Measurements from ENCODE around the gene AKT1.
"Not testable (repeated sequence)": the region's sequence is repeated elsewhere in the genome, so short reads cannot be mapped to it uniquely, and the experiment has no call there.

The AKT1 gene

DNA sequence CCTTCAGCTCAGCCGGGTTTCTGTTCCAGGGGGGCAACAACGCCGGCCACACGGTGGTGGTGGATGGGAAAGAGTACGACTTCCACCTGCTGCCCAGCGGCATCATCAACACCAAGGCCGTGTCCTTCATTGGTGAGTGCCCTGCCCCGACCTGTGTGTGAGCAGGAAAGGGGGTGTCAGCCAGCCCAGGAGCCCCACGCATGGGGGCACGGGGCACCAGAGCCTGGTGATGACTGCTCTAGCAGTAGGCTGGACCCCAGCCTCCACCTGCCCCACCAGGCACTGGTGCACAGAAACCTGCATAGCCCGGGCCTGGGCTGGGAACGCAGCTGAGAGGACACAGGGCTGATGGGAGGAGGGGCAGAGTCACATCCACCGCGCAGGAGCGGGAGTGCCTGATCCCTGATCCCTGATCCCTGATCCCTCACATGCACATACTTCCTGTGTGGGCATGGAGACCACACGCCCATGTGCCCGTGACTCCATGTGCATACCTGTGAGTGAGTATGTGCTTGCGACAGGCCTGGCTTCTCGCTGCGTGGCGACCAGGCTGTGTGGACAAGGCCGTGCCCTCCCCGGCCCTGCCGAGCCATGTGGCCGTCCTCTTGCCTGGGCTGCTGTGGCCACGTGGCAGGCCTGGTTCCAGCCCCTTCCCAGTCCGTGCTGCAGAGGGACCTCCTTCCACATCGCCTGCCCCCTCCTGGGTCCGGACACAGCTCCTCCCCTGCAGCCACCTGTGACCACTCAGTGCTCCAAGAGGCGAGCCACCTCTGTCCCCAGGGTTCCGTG lies 60.4 kb downstream of the AKT1 start:
- no peak for DNase-seq

DNA sequence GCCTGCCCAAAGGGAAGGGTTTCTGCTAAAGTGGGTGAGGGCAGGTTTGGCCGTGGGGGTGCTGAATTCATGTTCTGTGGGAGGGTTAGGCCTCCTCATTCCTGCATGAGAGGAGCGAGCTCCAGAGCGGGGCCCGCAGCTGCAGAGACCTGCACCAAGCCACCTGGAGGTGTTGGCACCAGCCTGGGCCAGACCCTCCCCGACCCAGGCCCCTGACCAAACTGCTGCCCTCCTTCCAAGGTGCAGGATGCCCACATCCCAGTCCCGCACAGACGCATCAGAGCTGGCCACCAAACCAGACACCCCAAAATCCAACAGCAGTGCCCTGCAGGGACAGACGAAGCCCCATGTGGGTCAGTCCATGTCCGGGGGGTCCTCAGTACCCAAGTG lies 61.0 kb downstream of the AKT1 start:
- DNase-seq: no peak

DNA sequence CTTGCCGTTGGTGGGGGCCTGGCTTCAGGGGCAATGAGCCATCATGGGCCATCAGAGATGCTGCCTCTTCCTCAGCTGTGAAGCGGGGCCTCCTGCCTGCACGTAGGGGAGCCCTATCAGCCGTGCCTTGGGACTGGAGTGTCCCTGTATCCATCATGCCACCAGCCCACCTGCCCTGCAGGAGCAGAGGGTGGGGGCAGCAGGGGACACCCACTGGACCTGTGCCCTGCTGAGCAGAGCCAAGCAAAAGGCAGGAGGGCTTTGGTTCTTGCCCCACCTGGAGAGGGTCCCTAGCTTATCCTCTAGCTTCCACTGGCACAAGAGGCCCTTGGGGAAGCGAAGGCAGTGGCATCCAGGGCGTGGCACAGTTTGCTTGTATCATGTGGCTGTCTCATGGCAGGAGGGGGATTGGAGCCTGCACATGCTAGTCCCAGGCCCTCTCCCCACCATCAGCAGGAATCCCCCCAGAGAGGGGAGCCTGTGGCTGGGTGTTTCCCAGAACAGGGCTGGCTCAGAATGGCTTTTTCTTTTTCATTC lies 61.4 kb downstream of the AKT1 start:
- no peak for DNase-seq

DNA sequence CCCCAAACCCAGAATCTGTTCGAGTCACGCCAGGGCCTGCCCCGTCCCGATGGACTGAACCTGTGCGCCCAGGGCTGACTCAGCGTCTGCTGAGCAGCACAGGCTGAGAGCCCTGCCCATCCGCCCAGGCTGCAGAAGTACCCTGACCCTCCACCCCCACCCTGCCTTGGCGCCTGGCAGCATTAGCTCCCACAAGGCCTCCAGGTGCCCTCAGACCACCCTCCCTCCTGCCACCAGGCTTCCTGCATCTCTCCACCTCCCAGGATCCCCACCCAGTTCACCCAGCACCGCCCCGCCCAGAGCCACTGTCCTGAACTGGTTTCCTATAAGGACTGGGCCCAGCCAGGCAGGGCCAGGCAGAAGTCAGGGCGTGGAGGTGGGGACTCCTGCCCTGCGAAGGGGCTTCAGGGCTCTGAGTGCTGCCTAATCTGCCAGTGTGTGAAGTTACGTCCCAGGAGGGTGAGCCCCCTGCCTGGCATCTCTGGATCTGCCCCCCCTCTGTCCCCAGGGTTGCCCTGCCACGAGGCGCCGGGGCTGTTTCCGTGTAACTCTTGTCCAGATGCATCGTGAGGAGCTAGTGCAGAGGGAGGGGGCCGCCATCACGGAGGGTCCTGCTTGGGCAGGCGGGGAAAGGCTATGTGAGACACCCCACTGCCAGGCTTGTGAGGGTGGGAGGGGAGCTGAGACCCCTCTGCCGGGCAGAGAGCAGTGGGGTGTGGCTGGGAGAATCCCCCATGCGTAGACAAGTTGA lies 62.4 kb downstream of the AKT1 start:
- DNase-seq: no peak

DNA sequence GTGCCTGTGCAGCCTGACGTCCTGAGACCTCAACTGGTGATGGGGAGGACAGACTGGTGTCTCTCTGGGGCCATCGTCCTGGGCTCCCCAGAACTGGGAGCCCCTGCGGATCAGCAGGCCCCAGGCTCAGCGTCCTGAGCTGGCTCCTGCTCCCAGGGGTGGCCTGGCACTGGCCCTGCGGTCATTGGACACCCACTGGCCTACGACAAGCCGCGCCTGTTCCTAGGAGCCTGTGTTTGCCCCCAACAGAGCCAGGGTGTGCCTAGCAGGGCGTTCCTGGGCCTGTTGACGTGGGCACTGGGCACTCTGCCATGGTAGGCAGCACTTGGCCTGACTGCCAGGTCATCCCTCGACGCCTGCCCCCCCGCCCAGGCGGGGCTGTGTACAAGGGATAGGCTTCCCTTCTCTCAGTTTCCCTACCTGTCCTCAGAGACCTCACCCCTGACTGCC lies 63.2 kb downstream of the AKT1 start:
- no peak for DNase-seq

DNA sequence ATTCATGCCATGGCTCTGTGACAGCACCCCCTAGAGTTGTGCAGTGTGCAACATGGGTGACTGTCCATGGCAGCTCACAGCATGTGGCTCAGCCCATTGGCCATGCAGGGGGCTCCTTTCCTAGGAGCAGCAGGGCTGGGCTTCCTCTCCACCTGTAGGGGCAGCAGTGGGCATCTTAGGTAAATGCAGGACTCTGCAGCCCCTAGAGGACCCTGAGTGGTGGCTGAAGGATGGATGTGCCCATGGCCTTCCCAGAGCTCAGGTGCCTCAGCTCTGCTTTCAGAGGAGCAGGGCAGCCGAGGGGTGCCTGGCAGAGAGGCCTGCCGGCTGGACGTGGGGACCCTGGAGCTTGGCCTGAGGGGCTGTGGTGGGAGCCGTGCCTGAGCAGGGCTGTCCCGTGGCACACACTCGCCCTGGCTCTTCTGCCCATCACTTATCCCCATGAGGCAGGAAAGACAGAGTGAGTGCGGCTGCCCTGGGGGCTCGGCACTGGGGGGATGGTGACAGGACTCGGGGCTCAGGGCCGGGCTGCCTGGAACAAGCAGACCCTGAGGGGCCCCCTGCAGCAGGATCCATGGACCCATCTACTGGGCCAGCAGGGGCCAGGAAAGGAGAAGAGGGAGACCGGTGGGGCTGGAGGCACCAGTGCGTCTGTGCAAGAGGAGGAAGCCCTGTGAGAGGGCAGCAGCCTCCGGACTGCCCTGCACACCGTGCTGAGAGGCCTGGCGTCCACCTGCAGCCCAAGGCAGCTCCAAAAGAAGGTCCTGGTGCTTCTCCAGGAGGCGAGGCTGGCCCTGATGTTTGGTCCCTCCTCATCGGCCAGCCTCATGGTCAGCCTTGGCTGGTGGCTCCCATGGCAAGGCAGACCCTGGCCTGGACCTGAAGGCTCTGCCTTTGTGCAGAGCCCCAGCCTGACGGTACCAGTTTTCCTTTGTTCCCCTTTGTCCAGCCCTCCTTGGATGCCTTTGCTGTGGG lies 63.9 kb downstream of the AKT1 start:
- no peak for DNase-seq

DNA sequence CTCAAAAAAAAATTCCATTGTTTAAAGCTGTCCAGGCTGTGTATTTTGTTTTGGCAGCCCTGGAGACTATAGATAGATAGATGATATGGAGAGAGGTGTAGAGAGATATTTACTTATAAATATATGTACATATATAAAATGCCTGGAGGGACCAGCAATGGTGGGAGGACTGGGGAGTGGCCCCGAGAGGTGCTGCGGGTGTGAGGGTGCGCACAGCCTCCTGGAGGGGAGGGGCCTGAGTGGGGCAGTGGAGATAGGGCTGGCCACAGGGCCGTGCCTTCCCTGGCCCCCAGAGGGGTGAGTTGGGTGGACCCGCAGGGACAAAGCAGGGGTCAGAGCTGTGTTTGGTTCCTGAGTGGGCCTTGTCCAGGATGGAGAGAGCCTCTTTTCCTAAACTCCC lies 65.1 kb downstream of the AKT1 start:
- DNase-seq: no peak

DNA sequence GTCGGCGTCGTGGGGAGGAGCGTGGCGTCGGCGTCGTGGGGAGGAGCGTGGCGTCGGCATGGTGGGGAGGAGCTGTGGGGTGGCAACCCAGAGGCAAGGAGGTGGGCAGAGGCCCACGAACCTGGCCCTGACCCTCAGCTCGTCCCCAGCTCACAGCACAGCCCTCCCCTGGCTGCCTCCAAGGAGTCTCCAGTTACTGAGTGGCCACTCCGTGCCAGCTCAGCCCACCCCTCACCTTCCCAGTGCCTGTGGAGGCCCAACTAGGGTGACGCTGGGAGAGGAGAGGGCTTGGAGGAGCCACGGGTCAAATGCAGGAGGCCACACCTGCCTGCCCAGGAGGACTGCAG lies 65.7 kb downstream of the AKT1 start:
- DNase-seq: no peak

DNA sequence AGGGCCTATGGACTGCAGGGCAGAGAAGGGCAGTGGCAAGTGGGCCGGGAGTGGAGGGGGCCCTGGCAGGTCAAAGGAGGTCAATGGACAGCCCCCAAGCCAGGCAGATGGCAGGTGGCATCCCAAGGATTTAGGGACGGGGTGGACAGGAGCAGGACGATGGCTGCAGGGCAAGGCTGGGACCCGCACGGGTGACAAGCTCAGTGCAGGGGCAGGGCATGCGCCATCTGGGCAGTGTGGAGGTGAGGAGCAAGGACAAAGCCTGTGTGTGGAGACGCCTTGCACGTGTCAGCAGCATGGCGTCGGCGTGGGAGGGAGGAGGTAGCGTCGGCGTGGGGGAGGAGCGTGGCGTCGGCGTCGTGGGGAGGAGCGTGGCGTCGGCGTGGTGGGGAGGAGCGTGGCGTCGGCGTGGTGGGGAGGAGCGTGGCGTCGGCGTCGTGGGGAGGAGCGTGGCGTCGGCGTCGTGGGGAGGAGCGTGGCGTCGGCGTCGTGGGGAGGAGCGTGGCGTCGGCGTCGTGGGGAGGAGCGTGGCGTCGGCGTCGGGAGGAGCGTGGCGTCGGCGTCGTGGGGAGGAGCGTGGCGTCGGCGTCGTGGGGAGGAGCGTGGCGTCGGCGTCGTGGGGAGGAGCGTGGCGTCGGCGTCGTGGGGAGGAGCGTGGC lies 66.2 kb downstream of the AKT1 start:
- DNase-seq: not testable (repeated sequence)

DNA sequence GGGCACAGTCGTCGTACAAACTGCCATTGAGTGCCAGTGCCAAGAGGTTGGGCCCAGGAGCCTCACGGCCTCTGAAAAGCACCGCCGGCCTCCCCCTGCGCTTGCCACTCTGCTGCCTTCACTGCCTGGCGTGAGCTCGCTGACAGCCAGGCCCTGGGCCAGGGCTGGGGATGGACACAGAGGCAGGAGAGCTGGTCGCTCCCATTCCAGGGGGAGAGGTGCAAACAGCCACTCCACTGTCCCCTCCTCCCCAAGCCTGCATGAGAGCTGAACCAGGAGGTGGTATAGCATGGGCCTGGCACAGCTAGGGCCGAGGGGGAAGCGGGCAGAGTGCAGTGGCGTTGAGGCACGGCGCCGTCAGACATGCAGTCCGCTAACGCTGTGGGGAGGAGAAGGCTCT lies 66.9 kb downstream of the AKT1 start:
- no peak for DNase-seq

DNA sequence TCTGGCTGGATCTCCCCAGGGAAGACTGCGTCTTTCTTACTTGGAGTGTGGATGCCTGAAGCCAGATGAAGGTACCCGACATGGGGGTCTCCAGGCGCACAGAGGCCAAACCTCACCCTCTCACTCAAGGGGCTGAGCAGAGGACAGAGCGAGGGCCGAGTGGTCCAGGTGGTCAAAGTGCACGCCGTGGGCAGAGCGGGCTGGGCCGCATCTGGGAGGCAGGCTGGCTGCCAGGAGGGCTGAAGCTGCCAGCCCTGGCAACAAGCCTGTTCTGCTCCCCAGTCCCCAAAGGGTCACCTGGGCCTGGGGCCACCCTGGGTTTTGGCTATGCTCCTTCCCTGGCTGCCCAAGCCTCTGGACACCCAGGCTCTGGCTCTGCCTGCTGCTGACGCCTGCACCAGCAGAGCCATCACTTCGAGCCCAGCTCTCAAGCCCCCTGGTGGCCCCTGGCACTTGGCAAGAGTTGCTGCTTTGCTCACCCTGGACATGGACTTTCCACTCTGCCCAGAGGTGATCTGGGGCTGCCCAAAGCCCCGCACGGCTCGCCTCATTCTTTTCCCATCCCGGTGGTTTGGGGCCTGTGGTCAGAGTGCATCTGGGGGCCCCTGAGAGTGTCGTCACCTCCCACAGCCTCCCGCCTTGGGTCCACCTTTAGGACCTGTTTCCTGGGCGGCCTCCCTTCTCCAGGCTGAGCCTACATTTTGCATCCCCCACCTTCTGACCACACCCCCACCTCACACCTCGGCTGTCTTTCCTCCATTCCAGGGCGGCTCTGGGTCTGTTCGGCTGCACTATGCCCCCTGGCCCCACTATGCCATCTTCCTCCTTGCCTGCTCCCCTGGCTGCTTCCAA lies 68.7 kb downstream of the AKT1 start:
- DNase-seq: no peak

DNA sequence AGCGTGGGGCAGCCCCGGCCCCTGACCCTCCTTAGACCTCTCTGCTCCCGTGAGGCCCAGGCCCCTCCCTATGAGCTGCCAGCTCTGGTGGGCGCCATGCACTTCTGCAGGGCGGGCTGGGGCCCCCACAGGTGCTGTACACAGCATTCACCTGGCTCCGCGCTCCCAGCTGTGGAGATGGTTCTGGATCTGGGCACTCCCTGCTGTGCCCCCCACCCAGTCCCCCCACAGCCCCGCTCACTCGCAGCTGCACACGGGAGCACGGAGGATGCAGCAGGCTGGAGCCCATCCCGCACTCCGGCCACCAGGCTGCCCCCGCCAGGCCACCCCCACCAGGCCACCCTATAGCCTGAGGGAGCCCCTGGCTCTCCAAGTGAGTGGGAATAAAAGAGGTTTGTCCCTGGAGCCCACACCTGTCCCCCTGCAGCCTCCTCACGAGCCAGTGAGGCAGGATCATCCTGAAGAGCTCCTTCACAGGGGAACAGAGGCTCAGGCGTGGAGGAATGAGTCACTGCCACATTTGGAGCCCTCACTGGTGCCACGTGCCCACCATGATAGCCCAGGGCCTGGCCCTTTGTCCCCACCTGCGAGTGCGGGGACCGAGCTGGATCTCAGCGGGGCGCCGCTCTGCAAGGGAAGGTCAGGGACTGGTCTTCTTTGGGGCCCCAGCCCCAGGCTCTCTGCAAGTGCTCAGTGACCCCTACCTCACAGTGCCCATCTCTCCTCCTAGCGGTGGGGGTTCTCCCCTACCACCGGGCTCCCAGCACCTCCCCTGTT lies 69.6 kb downstream of the AKT1 start:
- no peak for DNase-seq

DNA sequence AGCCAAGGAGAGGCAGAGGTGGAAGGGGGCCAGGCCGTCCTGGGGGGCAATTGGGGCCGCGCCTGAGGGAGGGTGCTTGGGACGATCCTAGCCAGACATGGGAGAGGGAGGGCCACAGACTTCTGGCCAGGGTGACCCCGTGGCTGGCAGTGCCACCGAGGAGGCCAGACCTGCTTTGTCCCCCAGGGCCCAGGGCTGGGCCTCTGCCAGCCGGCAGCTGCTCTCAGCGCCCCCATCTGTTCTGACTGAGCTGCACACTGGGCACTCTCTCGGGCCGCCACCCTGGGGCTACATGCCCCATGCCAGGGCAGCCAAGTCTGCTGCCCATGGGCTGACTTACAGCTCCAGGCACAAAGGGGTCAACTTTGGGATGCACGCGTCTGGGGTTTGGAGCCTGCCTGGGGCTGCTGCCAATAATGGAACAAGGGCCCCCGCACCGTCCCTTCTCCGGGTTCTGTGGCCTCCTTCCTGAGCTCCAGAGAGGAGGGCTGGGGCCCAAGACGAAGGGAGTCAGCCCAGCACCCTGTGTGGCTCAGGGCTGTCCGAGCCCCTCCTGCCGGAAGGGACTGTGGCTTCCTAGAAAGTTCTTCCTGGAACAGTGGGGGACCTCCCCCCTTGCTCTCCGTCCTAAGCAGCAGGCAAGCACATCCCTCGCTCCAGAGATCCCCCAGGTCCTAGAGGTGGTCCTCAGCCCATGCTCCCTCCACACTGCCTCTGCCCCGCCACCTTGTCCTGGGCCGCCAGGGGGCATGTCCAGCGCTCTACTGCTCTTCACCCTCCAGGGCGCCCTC lies 70.4 kb downstream of the AKT1 start:
- DNase-seq: no peak

DNA sequence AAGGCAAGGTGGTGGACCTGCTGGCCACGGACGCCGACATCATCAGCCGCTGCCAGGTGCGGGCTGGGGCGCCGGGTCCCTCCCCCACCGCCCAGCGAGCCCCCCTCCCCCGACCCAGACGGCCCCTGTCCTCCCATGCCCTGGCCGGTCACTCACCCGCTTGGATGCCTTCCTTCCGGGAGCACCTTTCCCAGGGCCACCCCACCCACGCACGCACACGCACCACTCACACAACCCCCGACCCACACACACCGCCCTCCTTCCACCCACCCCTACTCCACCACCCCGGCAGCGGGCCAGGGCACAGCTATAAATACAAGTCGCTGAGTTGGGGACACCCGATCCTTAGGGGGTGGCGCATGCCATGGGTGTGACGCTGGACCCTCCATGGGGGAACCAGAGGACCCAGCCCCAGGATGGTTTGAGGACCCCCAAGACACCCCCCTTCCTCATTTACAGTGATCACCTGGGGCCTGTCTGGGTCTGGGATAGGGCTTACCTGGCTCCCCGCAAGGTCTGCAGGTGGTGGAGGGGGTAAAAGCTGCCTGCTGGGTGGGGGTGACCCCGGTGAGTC lies 71.1 kb downstream of the AKT1 start:
- no peak for DNase-seq

DNA sequence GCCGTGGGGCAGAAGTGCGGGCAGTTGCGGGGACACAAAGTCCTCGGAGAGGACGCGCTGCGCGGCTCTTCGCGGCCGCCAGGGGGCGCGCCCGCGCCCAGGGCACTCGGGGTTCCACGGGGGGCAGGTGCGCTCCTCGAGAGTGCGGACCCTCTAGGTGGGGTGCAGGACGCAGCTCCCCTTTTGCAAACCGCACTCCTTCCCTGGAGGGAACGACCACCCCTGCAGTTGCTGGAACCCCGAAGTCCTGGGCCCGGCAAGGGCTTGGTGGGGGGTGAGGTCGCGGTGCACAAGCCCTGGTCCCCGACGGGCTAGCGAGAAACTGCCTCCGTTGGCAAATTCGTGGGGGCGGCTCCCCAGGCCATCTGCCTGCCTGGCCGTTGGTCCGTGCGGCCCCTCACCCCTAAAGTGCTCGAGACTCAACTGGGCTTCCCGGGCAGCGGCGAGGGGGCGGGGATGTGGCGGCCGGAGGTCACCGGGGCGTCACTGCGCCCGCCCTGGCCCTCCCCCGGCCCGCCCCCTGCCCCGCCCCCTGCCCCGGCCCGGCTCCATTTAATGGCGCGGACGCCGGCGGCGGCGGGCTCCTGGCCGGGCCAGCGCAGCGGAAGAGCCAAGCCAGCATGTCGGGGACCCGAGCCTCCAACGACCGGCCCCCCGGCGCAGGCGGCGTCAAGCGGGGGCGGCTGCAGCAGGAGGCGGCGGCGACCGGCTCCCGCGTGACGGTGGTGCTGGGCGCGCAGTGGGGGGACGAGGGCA lies 71.7 kb downstream of the AKT1 start, which contains the start of gene ADSS1:
Gene ADSS1 (plus strand): TSS at position 579 of the 756 bp plus-strand sequence. CDS start 42 bp downstream, at position 621.
- DNase-seq: no peak

DNA sequence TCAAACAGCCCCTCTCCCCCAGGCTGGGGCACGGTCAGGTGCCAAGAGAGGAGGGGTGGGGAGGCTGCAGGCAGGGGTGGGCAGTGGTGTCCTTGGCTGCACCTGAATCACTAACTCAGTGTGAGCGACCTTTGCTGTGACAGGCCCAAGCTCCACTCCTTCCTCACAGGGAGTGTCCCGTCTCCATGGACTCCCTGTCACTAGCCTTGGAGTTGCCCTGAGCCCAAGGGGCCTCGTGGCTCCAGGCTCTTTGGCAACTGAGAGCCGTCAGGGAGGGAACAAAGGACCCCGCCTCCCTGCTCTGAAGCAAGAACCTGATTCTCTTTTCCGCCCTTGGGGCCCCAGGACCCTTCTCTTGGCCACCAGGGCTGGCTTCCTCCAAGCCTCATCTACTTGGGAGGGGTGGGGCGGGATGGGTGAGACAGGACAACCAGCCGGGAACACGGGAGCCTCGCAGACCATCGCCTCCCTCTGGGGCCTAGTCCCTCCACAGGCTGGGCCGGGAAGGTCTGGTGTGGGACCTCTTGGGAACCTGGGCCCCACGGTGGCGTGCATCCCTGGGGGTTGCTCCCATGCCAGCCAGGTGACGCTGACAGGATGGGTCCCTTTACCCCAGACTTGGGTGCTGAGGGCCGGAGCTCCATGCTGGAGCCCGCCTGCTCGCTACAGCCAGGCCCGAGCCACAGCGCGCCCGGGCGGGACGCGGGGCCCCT lies 72.5 kb downstream of the AKT1 start:
- DNase-seq: no peak

DNA sequence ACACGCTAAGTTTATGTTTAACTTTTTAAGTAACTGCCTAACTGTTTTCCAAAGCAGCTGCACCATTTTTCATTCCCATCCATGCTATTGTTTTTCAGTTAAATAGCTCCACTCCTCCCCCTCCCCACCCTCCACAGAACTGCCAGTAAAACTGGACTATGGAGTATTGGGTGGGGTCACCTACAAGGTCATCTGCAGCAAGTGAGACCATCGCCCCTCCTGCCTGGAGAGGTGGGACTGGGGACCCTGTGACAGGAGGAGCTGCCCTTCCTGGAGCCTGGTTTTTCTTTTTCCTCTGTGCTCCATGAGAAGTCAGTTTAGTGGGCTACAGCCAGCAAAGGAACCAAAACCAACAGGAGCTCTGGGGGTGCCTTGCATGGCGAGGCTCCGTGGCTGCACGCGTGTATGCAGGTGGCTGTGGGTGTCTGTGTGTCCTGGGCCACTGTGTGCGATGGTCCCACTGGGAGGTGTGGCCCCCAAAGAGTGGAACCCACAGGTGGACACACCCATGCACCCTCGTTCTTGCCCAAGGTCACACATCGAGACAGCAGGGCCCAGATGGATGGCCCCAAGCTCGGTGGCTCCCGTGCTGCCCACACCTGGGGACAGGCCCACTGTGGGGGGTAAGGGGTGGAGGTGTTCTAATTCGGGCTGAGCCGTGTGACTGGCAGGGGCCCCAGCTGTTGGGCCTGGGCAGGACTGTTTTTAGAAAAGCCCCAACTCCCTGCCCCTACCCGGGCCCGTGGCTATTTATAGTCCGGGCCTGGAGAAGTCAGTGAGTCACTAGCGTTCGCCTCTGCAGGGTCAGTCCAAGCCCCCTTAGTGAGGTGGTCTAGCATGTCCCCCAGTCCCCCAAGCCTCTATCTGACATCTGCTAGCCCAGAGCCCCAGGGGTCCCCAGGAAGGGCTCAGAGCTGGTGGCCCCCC lies 73.8 kb downstream of the AKT1 start:
- no peak for DNase-seq

Data from NCI-H1048 (cell line).